ENCODE data around the gene SPINK4. TPM values are rescaled to one million over a fixed set of nuclear protein-coding genes. Genes with fewer than 3 reads are reported as not detected.

SPINK4 gene, protein sequence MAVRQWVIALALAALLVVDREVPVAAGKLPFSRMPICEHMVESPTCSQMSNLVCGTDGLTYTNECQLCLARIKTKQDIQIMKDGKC
- total RNA-seq, result not detected in 2 replicates

DNA sequence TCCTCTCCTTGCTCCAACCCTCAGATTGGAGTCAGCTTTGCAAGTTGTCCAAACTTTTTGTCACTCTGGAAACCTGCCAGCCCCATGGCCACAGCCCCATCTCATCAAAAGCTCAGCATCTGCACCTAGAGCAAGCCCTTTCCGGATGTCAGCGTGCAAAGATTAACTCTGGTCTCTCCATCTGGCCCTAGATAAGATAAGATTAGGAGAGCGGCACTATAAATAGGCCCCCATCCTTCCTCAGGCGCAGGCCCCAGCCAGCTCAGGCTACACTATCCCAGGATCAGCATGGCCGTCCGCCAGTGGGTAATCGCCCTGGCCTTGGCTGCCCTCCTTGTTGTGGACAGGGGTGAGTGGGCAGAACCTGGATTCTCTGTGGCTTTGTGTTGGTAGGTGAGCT, at the start of gene SPINK4:
TSS of gene SPINK4 (plus strand) at position 247 of the 400 bp plus-strand sequence. CDS start at position 289, 42 bp downstream.

DNA sequence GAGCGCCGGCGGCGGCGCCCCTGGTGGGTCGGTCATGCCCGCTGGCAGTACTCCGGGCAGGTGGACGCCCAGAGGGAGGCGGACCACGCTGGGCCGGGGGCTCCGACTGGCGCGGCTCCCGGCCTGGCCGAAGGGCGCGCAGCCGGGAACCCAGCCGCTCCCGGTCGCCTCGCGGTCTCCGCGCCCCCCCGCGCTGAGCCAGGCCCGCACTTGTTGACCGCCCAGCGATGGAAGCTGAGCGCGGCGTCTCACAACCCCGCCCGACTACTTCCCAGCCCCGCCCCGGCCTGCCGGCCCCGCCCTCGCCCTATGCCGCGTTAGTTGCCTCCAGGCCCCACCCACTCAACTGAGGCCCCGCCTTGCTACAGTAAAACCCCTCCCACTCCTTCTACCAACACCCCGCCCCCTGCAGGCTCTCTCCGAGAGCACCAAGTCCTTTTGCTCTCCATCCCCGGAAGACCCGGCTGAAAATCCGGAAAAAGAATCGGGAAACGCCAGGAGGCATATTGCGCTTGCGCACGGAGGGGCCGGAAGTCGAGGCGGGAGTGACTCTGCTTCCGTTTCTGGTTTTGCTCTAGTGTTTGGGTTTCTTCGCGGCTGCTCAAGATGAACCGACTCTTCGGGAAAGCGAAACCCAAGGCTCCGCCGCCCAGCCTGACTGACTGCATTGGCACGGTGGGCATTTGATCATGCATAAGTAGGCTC, 24.7 kb downstream of the SPINK4 start, which contains the start of the genes BAG1 and CHMP5:
TSS of gene BAG1 (minus strand) at position 236 of the 705 bp plus-strand sequence.
TSS of gene CHMP5 (plus strand) at position 577 of the 705 bp plus-strand sequence. CDS start at position 607, 30 bp downstream.

DNA sequence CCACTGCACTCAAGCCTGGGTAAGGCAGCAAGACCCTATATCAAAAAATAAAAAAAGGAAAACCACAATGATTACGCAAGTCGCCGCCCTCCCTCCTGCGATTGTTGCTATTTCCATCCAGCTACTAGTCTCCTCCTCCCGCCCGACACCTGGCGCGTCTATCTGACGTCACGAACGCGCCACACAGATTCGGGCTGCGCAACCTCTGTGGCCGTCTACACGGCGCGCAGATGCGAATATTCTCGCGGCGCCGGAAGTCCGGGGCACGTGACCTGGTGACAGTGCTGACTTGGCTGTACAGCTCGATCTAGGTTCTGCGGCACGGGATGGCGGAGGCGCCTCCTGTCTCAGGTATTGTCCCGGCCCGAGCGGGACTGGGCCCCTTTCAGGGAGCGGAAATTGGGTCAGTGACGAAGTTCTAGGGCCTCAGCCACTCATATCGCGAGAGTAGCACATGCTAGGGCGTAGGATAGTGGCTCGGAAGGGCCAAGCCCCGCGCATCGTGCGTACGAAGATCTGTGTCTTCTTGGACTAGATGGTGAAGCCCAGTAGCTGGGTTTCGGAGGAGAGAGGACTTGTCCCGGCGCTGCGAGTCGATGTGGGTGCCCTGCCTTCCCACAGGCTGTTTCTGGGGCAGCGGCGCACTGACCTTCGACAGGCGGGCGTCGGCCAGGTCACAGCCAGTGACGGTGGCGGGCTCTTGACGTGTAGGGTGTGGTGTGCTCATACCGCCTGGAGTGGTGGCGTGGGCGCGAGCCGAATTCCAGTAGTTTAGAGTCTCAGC, 50.5 kb downstream of the SPINK4 start, which contains the start of gene NFX1:
TSS of gene NFX1 (plus strand) at position 270 of the 784 bp plus-strand sequence. CDS start at position 327, 57 bp downstream.

Other genes starting within 250 kb of the SPINK4 start
- 38.6 and 63.0 TPM in 2 replicates for gene APTX, start 238.5 kb upstream of the SPINK4 start, total RNA-seq
- 53.0 and 93.5 TPM in 2 replicates for gene DNAJA1, start 214.9 kb upstream of the SPINK4 start, total RNA-seq
- 14.8 and 18.0 TPM in 2 replicates for gene SMU1, start 163.5 kb upstream of the SPINK4 start, total RNA-seq
- 82.0 and 117 TPM in 2 replicates for gene B4GALT1, start 72.8 kb upstream of the SPINK4 start, total RNA-seq
- 27.8 and 33.8 TPM in 2 replicates for gene BAG1, start 24.5 kb downstream of the SPINK4 start, total RNA-seq
- gene CHMP5, start 24.9 kb downstream of the SPINK4 start, total RNA-seq, result 64.1 and 68.0 TPM in 2 replicates
- gene NFX1, start 50.3 kb downstream of the SPINK4 start, total RNA-seq, result 17.5 and 18.2 TPM in 2 replicates
- gene AQP7, start 162.4 kb downstream of the SPINK4 start, total RNA-seq, result not detected in 2 replicates
- gene AQP3, start 207.4 kb downstream of the SPINK4 start, total RNA-seq, result 23.4 and 30.4 TPM in 2 replicates
- 20.5 and 42.9 TPM in 2 replicates for gene NOL6, start 233.8 kb downstream of the SPINK4 start, total RNA-seq